GM12864 (cell line): ENCODE measurements around the gene NPFFR1.

Experiments used
- DNase-seq: peaks from one replicate; pipeline ENCODE4 v3.0.0-alpha.2; 2011; ENCODE audit warnings: low read depth
- H3K4me3 ChIP-seq: 2 replicates; pipeline ENCODE4 v1.5.1; 2011; ENCODE audit warnings: mild to moderate bottlenecking, low read depth, low read length, control low read depth
- TF ChIP-seq, protein P1 (sequence below): IDR thresholded peaks from 2 replicates; pipeline ENCODE4 v1.5.1; 2011; ENCODE audit warnings: low read depth, mild to moderate bottlenecking, moderate library complexity, low read length, control low read depth, inconsistent platforms; ENCODE audit errors: missing control alignments

NPFFR1 gene

DNA sequence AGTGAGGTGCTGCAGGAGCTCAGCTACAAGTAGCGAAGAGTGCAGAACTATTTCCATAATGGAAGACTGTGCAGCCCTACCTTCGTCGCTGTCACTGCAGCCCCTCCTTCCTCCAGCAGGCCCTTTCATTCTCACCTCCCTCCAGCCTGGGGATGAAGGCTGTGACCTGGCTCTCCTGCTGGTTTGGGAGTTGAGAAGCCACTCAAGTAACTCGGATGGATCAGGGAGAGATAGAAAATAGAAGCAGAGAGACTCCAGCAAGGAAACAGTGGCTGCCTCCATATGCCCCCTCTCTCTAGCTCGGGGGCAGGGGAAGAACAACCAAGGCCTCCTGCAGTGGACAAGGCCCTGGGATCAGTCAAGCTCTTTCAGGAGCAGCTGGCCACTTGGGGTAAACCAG is 37.4 kb upstream of the NPFFR1 start:
- TF ChIP-seq, protein P1, sequence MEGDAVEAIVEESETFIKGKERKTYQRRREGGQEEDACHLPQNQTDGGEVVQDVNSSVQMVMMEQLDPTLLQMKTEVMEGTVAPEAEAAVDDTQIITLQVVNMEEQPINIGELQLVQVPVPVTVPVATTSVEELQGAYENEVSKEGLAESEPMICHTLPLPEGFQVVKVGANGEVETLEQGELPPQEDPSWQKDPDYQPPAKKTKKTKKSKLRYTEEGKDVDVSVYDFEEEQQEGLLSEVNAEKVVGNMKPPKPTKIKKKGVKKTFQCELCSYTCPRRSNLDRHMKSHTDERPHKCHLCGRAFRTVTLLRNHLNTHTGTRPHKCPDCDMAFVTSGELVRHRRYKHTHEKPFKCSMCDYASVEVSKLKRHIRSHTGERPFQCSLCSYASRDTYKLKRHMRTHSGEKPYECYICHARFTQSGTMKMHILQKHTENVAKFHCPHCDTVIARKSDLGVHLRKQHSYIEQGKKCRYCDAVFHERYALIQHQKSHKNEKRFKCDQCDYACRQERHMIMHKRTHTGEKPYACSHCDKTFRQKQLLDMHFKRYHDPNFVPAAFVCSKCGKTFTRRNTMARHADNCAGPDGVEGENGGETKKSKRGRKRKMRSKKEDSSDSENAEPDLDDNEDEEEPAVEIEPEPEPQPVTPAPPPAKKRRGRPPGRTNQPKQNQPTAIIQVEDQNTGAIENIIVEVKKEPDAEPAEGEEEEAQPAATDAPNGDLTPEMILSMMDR = no peak
- no peak overlapping the region for H3K4me3 ChIP-seq
- no peak for DNase-seq

DNA sequence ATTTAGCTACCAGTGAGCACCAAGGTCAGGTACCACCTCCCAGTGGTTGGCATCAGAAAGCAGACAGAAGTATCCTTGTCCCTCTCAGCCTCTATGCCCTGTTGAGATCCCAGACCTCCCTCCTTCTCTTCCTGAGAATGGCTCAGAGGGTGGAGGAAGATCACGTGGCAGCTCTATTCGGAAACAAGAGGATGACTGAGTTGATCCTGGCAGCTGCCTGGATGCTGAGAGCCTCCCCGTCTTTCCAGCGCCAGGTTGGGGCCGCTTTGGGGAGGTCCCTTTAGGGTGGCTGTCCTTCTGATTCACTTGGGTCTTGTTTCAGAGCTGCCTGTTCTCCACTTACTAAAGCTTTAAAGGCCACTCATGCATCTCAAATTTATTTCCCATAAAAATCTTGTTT is 36.9 kb upstream of the NPFFR1 start:
- H3K4me3 ChIP-seq = no peak overlapping the region
- TF ChIP-seq, protein P1 = no peak
- no peak for DNase-seq

DNA sequence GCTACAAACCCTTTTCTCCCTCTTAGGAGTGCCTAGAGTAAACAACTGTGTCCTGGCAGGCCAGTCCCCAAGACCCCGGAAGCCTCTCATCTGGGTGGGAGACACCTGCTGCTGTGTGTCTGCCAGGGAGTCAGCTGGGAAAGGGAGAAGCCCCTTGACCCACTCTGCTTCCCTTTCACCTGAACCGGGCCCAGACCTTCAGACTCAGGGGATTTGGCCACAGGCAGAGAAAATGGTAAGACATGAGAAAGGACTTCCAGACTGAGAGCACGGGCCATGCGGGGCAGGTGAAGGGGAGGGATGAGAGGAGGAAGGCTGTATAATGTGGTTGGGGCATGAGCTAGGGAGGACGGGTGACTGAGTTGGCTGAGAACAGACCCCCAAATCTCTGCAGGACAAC is 36.0 kb upstream of the NPFFR1 start:
- DNase-seq = no peak
- TF ChIP-seq, protein P1 = no peak
- no peak overlapping the region for H3K4me3 ChIP-seq

DNA sequence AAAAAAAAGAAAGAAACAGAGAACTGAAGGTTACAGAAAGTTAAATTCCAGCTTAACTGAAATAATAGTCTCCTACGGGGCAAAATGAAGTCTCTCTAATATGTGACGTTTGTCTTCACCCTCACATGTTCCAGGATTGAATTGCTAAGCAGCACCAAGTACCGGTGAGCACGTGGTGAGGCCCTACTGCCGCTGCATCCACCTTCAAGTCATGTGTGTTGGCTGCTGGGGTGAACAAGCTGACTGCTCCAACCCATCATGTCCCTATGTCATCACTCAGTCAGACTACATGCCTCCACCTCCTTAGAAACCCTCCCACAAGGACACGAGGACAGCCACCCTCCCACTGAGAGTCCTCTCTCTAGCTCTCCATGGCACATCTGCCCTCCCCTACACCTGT is 35.4 kb upstream of the NPFFR1 start:
- H3K4me3 ChIP-seq = no peak overlapping the region
- TF ChIP-seq, protein P1 = no peak
- DNase-seq = no peak

DNA sequence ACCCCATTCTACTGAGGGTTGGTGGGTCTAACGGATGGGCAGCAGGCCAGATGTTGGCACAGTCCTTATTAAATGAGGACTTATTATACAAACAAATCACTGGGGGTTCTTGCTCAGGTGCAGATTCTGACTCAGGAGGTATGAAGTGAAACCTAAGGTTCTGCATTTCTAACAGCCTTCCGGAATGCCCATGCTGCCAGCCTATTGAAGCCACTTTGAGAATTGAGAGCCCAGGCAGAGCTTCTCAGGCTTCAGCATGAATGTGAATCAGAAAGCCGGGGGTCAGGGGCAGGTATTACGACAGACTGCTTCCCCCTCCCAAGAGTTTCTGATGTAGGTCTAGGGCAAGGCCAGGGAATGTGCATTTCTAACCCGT is 34.1 kb upstream of the NPFFR1 start:
- H3K4me3 ChIP-seq = no peak overlapping the region
- TF ChIP-seq, protein P1 = no peak
- no peak for DNase-seq

DNA sequence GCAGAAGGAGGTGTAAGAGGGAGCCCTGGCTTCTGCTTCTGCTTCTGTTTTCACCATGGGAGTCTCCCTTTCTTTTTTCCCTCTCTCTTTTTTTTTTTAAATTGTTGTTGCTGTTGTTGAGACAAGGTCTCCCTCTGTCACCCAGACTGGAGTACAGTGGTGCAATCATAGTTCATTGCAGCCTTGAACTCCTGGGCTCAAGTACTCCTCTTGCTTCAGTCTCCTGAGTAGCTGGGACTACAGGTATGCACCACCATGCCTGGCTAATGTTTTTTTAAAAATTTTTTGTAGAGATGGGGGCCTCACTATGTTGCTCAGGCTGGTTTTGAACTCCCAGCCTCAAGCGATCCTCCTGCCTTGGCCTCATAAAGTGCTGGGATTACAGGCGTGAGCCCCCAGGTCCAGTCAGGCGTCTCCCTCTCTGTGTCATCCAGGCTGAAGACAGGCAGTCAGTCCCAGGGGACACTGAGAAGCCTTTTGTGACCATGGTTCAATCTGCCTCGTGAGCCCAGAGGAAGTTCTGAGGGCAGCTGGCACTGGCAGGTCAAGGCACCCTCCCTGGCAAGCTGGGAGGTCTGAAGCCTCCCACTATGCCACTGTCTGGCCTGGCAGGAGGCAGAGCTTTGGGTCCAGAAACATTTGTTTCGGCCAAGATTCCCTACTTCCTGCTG is 33.6 kb upstream of the NPFFR1 start:
- no peak for DNase-seq
- H3K4me3 ChIP-seq = no peak overlapping the region
- TF ChIP-seq, protein P1 = no peak

DNA sequence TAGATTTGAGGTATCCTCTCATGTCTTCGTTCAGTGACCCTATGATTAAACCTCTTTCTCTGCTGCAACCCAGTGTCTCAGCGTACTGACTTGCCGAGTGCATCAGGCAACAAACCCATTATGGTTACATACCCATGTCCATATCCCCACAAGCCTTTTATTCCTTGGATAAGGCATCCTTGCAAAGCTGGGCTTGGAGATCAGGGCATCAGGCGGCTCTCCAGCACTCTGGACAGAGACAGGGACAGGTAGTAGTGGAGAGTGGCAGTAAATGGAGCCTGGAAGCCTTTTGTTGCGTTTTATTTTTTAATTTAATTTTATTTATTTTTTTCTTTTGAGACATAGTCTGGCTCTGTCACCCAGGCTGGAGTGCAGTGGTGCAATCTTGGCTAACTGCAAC is 32.0 kb upstream of the NPFFR1 start:
- TF ChIP-seq, protein P1 = no peak
- no peak overlapping the region for H3K4me3 ChIP-seq
- DNase-seq = no peak
